Measurements from ENCODE around the gene ZBTB42. TPM values are rescaled to one million over a fixed set of nuclear protein-coding genes. Genes with fewer than 3 reads are reported as not detected.

ZBTB42 gene
- total and polyA plus RNA-seq, 2 of the 13 experiments (the other 11 are each of a cell fraction or from before 2014, with no cell fraction given) = 2.8 to 4.2 TPM

DNA sequence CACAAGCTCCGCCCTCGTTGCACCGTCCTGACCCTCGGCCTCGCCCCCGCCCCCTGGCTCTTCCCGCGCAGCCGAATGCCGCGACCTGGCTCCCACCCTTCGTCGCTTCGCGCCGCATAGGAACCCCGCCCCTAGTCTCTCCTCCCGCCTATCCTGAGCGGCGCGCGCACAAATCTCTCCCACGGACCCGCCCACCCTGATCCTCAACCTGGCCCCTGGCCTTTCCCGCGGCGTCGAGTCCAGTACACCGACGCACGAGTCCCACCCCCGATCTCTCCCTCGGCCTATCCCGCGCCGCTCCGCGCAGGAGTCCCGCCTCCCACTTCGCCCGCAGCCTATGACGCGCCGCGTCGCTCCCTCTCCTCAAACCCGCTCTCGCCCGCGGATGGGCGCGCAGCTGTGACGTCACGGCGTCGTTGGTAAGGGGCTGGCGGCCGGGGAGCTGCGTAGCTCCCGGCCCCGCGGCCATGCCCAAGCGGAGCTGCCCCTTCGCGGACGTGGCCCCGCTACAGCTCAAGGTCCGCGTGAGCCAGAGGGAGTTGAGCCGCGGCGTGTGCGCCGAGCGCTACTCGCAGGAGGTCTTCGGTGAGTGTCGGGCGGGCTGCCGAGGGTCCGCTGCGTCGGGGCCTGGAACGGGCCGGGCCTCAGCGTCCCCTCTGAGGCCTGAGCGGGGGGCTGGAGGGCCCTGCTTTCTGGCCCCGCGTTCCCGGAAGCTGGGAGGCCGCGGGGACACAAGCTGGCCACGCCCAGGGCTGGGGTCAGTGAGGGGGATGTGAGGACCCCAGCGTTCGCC lies 48.0 kb upstream of the ZBTB42 start, which contains the start of gene SIVA1 (continued):
- TF ChIP-seq, protein P1, sequence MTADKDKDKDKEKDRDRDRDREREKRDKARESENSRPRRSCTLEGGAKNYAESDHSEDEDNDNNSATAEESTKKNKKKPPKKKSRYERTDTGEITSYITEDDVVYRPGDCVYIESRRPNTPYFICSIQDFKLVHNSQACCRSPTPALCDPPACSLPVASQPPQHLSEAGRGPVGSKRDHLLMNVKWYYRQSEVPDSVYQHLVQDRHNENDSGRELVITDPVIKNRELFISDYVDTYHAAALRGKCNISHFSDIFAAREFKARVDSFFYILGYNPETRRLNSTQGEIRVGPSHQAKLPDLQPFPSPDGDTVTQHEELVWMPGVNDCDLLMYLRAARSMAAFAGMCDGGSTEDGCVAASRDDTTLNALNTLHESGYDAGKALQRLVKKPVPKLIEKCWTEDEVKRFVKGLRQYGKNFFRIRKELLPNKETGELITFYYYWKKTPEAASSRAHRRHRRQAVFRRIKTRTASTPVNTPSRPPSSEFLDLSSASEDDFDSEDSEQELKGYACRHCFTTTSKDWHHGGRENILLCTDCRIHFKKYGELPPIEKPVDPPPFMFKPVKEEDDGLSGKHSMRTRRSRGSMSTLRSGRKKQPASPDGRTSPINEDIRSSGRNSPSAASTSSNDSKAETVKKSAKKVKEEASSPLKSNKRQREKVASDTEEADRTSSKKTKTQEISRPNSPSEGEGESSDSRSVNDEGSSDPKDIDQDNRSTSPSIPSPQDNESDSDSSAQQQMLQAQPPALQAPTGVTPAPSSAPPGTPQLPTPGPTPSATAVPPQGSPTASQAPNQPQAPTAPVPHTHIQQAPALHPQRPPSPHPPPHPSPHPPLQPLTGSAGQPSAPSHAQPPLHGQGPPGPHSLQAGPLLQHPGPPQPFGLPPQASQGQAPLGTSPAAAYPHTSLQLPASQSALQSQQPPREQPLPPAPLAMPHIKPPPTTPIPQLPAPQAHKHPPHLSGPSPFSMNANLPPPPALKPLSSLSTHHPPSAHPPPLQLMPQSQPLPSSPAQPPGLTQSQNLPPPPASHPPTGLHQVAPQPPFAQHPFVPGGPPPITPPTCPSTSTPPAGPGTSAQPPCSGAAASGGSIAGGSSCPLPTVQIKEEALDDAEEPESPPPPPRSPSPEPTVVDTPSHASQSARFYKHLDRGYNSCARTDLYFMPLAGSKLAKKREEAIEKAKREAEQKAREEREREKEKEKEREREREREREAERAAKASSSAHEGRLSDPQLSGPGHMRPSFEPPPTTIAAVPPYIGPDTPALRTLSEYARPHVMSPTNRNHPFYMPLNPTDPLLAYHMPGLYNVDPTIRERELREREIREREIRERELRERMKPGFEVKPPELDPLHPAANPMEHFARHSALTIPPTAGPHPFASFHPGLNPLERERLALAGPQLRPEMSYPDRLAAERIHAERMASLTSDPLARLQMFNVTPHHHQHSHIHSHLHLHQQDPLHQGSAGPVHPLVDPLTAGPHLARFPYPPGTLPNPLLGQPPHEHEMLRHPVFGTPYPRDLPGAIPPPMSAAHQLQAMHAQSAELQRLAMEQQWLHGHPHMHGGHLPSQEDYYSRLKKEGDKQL (CRISPR knock-in tag; IDR thresholded peaks at IDR 0.05; ENCODE audit: low read depth) = no peak
- TF ChIP-seq ZNF382 (CRISPR knock-in tag; IDR thresholded peaks at IDR 0.05; ENCODE audit: borderline replicate concordance) (no peak), ZNF768 (CRISPR knock-in tag; IDR thresholded peaks at IDR 0.05) (peak; percentile 69; the same call in 1 of the 2 replicates), ZBTB42 (CRISPR knock-in tag; IDR thresholded peaks at IDR 0.05) (no peak), ATM (IDR thresholded peaks at IDR 0.05; ENCODE audit: borderline replicate concordance) (no peak), SALL1 (CRISPR knock-in tag; IDR thresholded peaks at IDR 0.05) (peak; percentile 63), GTF2F1 (IDR thresholded peaks at IDR 0.05; ENCODE audit: low read length) (no peak), ATF1 (CRISPR knock-in tag; IDR thresholded peaks at IDR 0.05) (peak; percentile 96), ZNF720 (CRISPR knock-in tag; IDR thresholded peaks at IDR 0.05) (no peak), ZNF383 (CRISPR knock-in tag; IDR thresholded peaks at IDR 0.05; ENCODE audit: borderline replicate concordance) (peak; percentile 69; the same call in 1 of the 2 replicates), GFI1 (CRISPR knock-in tag; IDR thresholded peaks at IDR 0.05; ENCODE audit: borderline replicate concordance) (peak; percentile 77), GPN1 (CRISPR knock-in tag; IDR thresholded peaks at IDR 0.05; ENCODE audit: borderline replicate concordance) (no peak; the same call in 1 of the 2 replicates), KMT2B (CRISPR knock-in tag; IDR thresholded peaks at IDR 0.05) (peak; percentile 76), GZF1 (CRISPR knock-in tag; IDR thresholded peaks at IDR 0.05) (no peak), RFXAP (CRISPR knock-in tag; IDR thresholded peaks at IDR 0.05; ENCODE audit: borderline replicate concordance) (peak; percentile 88; the same call in 1 of the 2 replicates), ZMYM2 (CRISPR knock-in tag; IDR thresholded peaks at IDR 0.05) (peak; percentile 76; the same call in 1 of the 2 replicates), ZNF484 (CRISPR knock-in tag; IDR thresholded peaks at IDR 0.05; ENCODE audit: borderline replicate concordance, low read depth) (peak; percentile 90; the same call in 1 of the 2 replicates)
- TF ChIP-seq, protein P2, sequence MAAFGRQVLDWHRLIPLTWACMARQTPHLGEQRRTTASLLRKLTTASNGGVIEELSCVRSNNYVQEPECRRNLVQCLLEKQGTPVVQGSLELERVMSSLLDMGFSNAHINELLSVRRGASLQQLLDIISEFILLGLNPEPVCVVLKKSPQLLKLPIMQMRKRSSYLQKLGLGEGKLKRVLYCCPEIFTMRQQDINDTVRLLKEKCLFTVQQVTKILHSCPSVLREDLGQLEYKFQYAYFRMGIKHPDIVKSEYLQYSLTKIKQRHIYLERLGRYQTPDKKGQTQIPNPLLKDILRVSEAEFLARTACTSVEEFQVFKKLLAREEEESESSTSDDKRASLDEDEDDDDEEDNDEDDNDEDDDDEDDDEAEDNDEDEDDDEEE (CRISPR knock-in tag; IDR thresholded peaks at IDR 0.05) = no peak

Measured in HepG2 (cell line).